ENCODE measurements around the gene CFAP77.

Gene CFAP77

GRCh38 chr9:132497731-132498130 is 87.7 kb downstream of the CFAP77 start:
- FAIRE-seq = no peak

GRCh38 chr9:132498531-132499210 is 88.7 kb downstream of the CFAP77 start:
- no peak for FAIRE-seq

- no peak for FAIRE-seq
Observed at GRCh38 chr9:132499251-132499650, 89.2 kb downstream of the CFAP77 start.

- no peak for FAIRE-seq
Observed at GRCh38 chr9:132500193-132500592, 90.2 kb downstream of the CFAP77 start.

- FAIRE-seq = no peak
Observed at GRCh38 chr9:132502480-132502879, 92.5 kb downstream of the CFAP77 start.

- FAIRE-seq = no peak
Observed at GRCh38 chr9:132503116-132503515, 93.1 kb downstream of the CFAP77 start.

GRCh38 chr9:132504488-132504887 is 94.5 kb downstream of the CFAP77 start:
- FAIRE-seq = no peak

- no peak for FAIRE-seq
Observed at GRCh38 chr9:132505991-132506655, 96.1 kb downstream of the CFAP77 start.

GRCh38 chr9:132506977-132507669 is 97.1 kb downstream of the CFAP77 start:
- no peak for FAIRE-seq

GRCh38 chr9:132507670-132508469 is 97.9 kb downstream of the CFAP77 start:
- FAIRE-seq = no peak

GRCh38 chr9:132509928-132510874 is 100.2 kb downstream of the CFAP77 start:
- FAIRE-seq = no peak

GRCh38 chr9:132511191-132511999 is 101.4 kb downstream of the CFAP77 start:
- FAIRE-seq = no peak

GRCh38 chr9:132513416-132513815 is 103.4 kb downstream of the CFAP77 start:
- FAIRE-seq = no peak

- no peak for FAIRE-seq
Observed at GRCh38 chr9:132514011-132514744, 104.2 kb downstream of the CFAP77 start.

GRCh38 chr9:132514821-132515220 is 104.8 kb downstream of the CFAP77 start:
- no peak for FAIRE-seq

GRCh38 chr9:132516301-132516700 is 106.3 kb downstream of the CFAP77 start:
- FAIRE-seq = no peak

- no peak for FAIRE-seq
Observed at GRCh38 chr9:132516911-132517310, 106.9 kb downstream of the CFAP77 start.

- no peak for FAIRE-seq
Observed at GRCh38 chr9:132517815-132518550, 108.0 kb downstream of the CFAP77 start.

- FAIRE-seq = no peak
Observed at GRCh38 chr9:132518626-132519025, 108.6 kb downstream of the CFAP77 start.

- FAIRE-seq = no peak
Observed at GRCh38 chr9:132519033-132519432, 109.0 kb downstream of the CFAP77 start.

Data from G401.6 (cell line).